Measurements from ENCODE around the gene QRFP.

QRFP gene

DNA sequence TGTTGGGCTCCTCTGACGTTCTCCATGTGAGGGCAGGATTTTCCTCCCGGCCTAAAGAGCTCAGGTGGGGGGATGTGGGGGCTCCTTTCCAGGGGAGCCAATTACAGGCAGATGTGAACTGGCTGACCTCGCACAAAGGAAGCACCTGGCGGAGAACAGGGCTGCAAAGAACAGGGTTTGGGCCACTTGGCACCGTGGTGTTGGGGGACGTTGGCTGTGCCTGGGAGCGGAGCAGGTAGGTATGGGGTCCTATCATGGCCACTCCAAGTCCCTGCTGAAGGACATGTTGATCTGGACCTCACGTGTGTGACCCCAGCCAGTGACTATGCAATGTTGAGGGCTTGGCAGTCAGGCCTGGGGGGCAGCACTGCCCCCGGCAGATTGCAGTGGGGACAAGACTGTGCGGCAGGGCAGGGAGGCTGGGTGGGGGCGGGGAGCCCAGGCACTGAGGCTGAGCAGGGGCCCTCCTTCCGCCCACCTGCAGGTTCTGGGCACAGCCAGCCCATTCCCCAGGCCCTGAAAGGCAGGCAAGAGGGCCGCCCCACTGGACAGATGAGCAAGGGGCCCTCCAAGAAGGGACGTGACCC, 23.0 kb upstream of the QRFP start:
- no peaks in the 10 kb centered on the region for H3K36me3 ChIP-seq (ENCODE audit: control insufficient read depth in 2 of 2, insufficient read depth in 1 of 2, low read length in 2 of 2)
- H3K27ac ChIP-seq (ENCODE audit: extremely low read depth, low read depth, low read length), result no peak overlapping the region
- ChIA-PET POLR2A (no interaction called here), CTCF (no interaction called here)
- H3K9me3 ChIP-seq (ENCODE audit: control insufficient read depth, insufficient read depth, low read depth, low read length), result no peaks in the 10 kb centered on the region
- TF ChIP-seq ZNF214 (tag by site-specific recombination; IDR thresholded peaks at IDR 0.05; ENCODE audit: borderline replicate concordance) (no peak), KLF16 (tag by site-specific recombination; IDR thresholded peaks at IDR 0.05) (no peak), ZNF274 (IDR thresholded peaks at IDR 0.05; ENCODE audit: low read length) (no peak), ZNF274 (tag by site-specific recombination; IDR thresholded peaks at IDR 0.05; ENCODE audit: borderline replicate concordance) (no peak), ZNF416 (tag by site-specific recombination; IDR thresholded peaks at IDR 0.05) (no peak), EGR2 (tag by site-specific recombination; IDR thresholded peaks at IDR 0.05; ENCODE audit: low read depth) (peak; percentile 47; the same call in 1 of the 2 replicates), OSR2 (tag by site-specific recombination; IDR thresholded peaks at IDR 0.05) (no peak), ZNF302 (tag by site-specific recombination; IDR thresholded peaks at IDR 0.05; ENCODE audit: low read depth) (no peak), ZNF514 (tag by site-specific recombination; IDR thresholded peaks at IDR 0.05) (no peak), BCL11B (tag by site-specific recombination; IDR thresholded peaks at IDR 0.05; ENCODE audit: low read depth) (no peak), ZNF184 (tag by site-specific recombination; IDR thresholded peaks at IDR 0.05) (no peak), ZIC2 (tag by site-specific recombination; IDR thresholded peaks at IDR 0.05) (no peak), RBAK (tag by site-specific recombination; IDR thresholded peaks at IDR 0.05) (no peak), ZFHX2 (tag by site-specific recombination; conservative IDR thresholded peaks at IDR 0.05) (peak; percentile 54)
- TF ChIP-seq, protein P1, sequence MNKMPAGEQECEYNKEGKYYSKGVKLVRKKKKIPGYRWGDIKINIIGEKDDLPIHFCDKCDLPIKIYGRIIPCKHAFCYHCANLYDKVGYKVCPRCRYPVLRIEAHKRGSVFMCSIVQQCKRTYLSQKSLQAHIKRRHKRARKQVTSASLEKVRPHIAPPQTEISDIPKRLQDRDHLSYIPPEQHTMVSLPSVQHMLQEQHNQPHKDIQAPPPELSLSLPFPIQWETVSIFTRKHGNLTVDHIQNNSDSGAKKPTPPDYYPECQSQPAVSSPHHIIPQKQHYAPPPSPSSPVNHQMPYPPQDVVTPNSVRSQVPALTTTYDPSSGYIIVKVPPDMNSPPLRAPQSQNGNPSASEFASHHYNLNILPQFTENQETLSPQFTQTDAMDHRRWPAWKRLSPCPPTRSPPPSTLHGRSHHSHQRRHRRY (tag by site-specific recombination; IDR thresholded peaks at IDR 0.05), result no peak
- TF ChIP-seq, protein P2, sequence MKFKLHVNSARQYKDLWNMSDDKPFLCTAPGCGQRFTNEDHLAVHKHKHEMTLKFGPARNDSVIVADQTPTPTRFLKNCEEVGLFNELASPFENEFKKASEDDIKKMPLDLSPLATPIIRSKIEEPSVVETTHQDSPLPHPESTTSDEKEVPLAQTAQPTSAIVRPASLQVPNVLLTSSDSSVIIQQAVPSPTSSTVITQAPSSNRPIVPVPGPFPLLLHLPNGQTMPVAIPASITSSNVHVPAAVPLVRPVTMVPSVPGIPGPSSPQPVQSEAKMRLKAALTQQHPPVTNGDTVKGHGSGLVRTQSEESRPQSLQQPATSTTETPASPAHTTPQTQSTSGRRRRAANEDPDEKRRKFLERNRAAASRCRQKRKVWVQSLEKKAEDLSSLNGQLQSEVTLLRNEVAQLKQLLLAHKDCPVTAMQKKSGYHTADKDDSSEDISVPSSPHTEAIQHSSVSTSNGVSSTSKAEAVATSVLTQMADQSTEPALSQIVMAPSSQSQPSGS (tag by site-specific recombination; IDR thresholded peaks at IDR 0.05; ENCODE audit: low read depth), result no peak
- no peaks in the 10 kb centered on the region for H3K4me1 ChIP-seq (ENCODE audit: control insufficient read depth, insufficient read depth, low read length)
- no peak overlapping the region for H3K4me3 ChIP-seq (ENCODE audit: low read depth, low read length)

DNA sequence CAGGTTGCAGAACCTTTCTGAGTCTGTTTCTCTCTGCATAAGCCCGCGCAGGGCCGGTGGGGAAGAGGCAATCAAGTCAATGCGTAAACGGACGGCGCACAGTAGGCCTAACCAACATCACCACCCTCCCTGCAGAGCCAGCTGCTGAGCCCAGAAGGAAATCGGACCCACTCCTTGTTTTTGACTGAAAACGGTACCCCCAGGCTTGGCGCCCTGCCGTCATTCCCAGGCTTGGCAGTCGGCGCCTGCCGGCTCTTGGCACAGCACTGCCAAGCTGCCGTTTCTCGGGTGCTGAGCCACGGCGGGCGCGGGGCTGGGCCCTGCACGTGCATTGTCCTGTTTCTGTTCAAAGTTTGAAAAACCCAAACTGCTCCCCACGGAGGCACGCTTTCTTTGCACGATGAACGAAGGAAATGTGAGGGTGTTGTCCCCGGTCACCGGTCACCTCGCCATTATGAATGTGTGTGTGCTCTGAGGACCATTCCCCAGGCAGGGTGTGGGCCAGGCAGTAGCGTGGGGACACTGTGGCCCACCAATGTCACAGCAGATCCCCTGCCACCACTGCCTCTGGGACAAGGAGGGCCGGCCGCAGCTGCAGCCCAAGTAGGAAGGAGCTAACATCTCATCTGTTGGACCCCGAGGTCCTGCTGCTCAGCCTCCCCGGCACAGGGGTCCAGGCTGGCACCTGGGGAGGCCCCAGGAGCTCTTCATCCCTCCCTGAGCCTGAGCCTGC, 22.4 kb upstream of the QRFP start:
- POLR2A ChIA-PET, result interaction anchor here (1.9 kb wide), 1 partner anchor 9 kb away, joined by 5 read pairs; no protein-coding TSS in a partner anchor
- CTCF ChIA-PET, result interaction anchor here (1.3 to 1.5 kb wide), 3 partner anchors 9 to 127 kb away, joined by 3 to 7 read pairs (median 5); no protein-coding TSS in a partner anchor
- no peak overlapping the region for H3K4me3 ChIP-seq (ENCODE audit: low read depth, low read length)
- H3K4me1 ChIP-seq (ENCODE audit: control insufficient read depth, insufficient read depth, low read length), result no peaks in the 10 kb centered on the region
- no peaks in the 10 kb centered on the region for H3K36me3 ChIP-seq (ENCODE audit: control insufficient read depth in 2 of 2, insufficient read depth in 1 of 2, low read length in 2 of 2)
- H3K27ac ChIP-seq (ENCODE audit: extremely low read depth, low read depth, low read length), result no peak overlapping the region
- H3K9me3 ChIP-seq (ENCODE audit: control insufficient read depth, insufficient read depth, low read depth, low read length), result no peaks in the 10 kb centered on the region
- TF ChIP-seq, protein P3, sequence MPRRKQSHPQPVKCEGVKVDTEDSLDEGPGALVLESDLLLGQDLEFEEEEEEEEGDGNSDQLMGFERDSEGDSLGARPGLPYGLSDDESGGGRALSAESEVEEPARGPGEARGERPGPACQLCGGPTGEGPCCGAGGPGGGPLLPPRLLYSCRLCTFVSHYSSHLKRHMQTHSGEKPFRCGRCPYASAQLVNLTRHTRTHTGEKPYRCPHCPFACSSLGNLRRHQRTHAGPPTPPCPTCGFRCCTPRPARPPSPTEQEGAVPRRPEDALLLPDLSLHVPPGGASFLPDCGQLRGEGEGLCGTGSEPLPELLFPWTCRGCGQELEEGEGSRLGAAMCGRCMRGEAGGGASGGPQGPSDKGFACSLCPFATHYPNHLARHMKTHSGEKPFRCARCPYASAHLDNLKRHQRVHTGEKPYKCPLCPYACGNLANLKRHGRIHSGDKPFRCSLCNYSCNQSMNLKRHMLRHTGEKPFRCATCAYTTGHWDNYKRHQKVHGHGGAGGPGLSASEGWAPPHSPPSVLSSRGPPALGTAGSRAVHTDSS (tag by site-specific recombination; IDR thresholded peaks at IDR 0.05), result no peak
- TF ChIP-seq ZNF311 (tag by site-specific recombination; IDR thresholded peaks at IDR 0.05; ENCODE audit: borderline replicate concordance), result no peak
- no peak for TF ChIP-seq ZNF146 (tag by site-specific recombination; IDR thresholded peaks at IDR 0.05)
- TF ChIP-seq ZNF138 (tag by site-specific recombination; IDR thresholded peaks at IDR 0.05; ENCODE audit: borderline replicate concordance), result no peak
- TF ChIP-seq, protein P4, sequence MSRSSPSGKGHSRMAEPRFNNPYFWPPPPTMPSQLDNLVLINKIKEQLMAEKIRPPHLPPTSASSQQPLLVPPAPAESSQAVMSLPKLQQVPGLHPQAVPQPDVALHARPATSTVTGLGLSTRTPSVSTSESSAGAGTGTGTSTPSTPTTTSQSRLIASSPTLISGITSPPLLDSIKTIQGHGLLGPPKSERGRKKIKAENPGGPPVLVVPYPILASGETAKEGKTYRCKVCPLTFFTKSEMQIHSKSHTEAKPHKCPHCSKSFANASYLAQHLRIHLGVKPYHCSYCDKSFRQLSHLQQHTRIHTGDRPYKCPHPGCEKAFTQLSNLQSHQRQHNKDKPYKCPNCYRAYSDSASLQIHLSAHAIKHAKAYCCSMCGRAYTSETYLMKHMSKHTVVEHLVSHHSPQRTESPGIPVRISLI (tag by site-specific recombination; IDR thresholded peaks at IDR 0.05), result no peak
- TF ChIP-seq ZNF623 (tag by site-specific recombination; IDR thresholded peaks at IDR 0.05), result no peak
- TF ChIP-seq ZNF785 (tag by site-specific recombination; IDR thresholded peaks at IDR 0.05), result no peak
- TF ChIP-seq ZNF423 (tag by site-specific recombination; IDR thresholded peaks at IDR 0.05), result no peak
- no peak for TF ChIP-seq RBAK (tag by site-specific recombination; IDR thresholded peaks at IDR 0.05)
- TF ChIP-seq IKZF3 (tag by site-specific recombination; IDR thresholded peaks at IDR 0.05), result no peak
- TF ChIP-seq, protein P5, sequence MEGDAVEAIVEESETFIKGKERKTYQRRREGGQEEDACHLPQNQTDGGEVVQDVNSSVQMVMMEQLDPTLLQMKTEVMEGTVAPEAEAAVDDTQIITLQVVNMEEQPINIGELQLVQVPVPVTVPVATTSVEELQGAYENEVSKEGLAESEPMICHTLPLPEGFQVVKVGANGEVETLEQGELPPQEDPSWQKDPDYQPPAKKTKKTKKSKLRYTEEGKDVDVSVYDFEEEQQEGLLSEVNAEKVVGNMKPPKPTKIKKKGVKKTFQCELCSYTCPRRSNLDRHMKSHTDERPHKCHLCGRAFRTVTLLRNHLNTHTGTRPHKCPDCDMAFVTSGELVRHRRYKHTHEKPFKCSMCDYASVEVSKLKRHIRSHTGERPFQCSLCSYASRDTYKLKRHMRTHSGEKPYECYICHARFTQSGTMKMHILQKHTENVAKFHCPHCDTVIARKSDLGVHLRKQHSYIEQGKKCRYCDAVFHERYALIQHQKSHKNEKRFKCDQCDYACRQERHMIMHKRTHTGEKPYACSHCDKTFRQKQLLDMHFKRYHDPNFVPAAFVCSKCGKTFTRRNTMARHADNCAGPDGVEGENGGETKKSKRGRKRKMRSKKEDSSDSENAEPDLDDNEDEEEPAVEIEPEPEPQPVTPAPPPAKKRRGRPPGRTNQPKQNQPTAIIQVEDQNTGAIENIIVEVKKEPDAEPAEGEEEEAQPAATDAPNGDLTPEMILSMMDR (tag by site-specific recombination; IDR thresholded peaks at IDR 0.05), result no peak
- TF ChIP-seq ZNF530 (tag by site-specific recombination; IDR thresholded peaks at IDR 0.05; ENCODE audit: low read depth), result no peak
- TF ChIP-seq ZIC2 (tag by site-specific recombination; IDR thresholded peaks at IDR 0.05), result no peak
- TF ChIP-seq ZNF114 (tag by site-specific recombination; IDR thresholded peaks at IDR 0.05), result no peak

Measured in HEK293 (cell line).